HG03064 (cell line): ENCODE results near the gene CHEK1.

Experiments used
- ATAC-seq: cut with Tn5 transposase; IDR thresholded peaks from one replicate; pipeline ENCODE4 v1.9.1; 2021; ENCODE audit warnings: low read depth; ENCODE audit not compliant: unreplicated experiment

CHEK1 gene

DNA sequence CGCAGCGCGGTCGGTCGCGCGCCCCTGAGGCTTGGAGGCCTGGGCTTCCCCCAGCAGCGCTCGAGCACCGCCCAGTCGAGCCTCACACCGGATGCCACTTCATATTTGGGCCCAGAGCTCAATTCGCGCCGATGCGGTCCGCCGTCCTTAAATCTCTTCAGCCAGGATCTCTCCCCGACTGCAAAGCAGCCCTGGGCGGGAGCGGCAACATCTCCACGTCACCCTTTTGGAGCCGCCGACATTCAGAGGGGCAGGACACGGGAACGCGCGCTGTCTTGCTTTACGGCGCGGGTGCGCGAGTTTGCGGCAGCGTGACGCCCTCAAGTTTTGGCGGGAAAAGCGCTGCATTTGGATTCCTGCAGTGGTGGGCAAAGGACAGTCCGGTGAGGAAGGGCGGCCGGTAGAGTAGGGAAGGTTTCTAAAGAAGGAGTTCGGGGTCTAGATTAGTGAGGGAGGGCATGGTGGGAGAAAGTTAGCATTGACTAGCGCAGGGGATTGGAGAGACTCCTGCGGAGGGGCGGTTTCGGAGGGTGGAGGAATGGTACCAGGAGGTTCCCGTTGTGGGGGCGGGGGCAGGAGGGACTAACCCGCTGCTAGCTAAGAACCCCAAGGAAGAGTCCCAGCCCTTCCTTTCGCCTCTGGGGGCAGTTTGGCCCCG lies 796 bp downstream of the CHEK1 start:
- peak; percentile 83 for ATAC-seq

DNA sequence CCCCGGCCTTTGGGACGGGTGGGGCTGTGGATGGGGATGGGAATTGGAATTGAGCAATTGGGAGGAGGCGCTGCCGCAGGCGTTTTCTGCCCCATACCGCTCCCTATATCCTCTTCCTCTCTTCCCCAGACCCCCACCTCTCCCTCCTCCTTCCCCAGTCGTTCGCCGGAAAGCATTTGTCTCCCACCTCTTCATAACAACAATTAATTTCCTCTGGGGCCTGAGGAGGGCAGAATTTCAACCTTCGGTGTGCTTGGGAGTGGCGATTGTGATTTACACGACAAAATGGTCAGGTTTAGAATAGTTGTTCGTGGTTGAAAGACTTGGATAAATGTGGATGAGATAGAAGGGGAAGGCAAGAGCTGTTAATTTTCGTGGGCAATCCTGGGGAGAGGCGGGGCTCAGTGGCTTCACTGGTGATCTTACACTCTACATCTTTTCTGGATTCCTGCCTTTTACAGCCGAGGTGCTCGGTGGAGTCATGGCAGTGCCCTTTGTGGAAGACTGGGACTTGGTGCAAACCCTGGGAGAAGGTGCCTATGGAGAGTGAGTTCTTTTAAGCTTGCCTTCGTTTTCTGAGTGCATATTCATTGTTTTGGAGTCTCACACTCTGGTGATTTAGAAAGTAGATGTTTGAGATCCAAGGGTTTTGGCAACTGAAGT lies 1.5 kb downstream of the CHEK1 start:
- ATAC-seq: peak; percentile 41

DNA sequence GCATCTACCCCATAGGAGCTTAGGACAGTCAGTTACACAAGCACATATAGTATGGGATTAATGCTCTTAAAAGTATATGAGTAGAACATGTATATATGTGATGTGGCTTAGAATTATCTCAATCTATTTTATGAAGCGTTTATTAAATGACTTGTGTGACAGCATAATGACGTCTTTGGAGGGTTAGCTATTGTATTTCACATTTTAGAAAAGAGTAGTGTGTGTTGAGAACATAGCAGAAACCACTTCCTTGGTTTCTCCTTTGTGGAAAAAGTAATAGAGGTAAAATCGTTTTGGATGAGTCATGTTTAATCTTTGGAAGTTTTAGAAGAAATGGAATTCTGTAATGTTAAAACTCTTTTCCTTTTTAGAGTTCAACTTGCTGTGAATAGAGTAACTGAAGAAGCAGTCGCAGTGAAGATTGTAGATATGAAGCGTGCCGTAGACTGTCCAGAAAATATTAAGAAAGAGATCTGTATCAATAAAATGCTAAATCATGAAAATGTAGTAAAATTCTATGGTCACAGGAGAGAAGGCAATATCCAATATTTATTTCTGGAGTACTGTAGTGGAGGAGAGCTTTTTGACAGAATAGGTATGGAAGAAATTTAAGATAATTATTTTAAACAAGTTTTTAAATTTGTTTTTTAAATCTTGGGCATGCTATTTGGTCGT lies 2.4 kb downstream of the CHEK1 start:
- ATAC-seq: no peak

DNA sequence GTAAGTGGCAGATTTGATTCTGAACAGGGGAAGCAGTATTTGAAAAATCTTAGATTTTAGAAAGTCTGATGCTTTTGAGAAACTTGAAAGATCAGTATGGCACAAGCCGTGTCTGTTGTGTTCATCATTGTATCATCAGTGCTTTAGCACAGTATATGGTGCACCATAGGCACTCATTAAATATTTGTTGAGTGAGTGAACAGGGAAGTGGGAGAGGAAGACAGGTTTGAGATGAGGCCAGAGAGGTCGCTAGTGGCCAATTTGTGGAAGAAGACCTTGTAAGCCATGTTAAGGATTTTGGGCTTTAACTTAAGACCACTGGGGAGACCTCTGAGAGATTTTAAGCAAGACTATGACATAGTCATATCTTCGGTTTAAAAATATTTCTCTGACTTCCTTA lies 12.9 kb downstream of the CHEK1 start:
- ATAC-seq: no peak

DNA sequence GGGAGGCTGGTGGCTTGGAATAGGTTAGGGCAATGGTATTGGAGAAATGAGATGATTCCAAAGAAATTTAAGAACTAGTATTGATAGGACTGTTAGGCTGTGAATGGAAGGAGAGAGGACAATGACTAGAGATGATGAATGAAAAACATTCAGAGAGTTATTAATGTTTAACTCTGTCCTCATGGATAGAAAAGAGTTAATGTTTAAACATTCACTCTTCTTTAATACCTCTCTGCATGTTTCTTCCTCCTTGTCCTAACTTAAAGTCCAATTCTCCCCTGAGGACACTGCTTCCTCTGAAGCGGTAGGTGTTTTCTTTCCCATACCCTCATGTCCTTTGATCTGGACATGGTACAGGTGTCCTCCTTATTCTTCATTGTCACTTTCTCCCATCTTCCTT lies 13.4 kb downstream of the CHEK1 start:
- ATAC-seq: no peak

DNA sequence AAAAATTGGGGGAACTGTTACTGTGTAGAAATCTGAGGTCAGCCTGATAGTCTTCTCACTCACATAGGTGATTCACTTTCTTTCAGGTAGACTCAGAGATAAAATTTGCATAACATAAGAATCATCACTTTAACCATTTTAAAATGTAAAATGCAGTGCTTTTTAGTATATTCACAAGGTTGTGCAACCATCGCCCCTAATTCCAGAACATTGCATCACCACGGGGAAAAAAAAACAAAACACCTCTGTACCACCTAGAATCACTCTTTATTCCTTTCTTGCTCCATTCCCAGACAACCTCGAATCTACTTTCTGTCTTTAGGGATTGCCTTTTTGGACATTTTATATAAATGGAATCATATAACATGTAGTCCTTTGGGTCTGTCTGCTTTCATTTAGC lies 20.9 kb downstream of the CHEK1 start:
- no peak for ATAC-seq

- no peak for ATAC-seq
These were observed 24.7 kb downstream of the CHEK1 start for GRCh38 chr11:125649465-125650166.

DNA sequence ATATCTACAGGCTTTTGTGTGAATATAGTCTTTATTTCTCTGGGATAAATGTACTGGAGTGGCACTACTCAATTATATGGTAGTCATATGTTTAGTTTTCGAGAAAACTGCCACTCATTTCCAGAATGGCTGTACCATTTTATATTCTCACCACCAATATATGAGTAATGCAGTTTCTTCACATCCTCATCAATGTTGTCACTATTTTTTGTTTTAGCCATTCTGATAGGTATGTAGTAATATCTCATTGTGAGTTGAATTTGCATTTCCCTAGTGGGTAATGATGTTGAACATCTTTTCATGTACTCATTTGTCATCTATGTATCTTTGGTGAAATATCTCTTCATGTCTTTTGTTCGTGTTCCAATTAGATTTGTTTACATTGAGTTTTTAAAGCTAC lies 37.7 kb downstream of the CHEK1 start:
- no peak for ATAC-seq

GRCh38 chr11:125663910-125664309 lies 38.9 kb downstream of the CHEK1 start:
- no peak for ATAC-seq

- ATAC-seq: no peak
These were observed 42.2 kb downstream of the CHEK1 start for GRCh38 chr11:125667151-125667550.

- no peak for ATAC-seq
These were observed 45.2 kb downstream of the CHEK1 start for GRCh38 chr11:125670172-125670571.

DNA sequence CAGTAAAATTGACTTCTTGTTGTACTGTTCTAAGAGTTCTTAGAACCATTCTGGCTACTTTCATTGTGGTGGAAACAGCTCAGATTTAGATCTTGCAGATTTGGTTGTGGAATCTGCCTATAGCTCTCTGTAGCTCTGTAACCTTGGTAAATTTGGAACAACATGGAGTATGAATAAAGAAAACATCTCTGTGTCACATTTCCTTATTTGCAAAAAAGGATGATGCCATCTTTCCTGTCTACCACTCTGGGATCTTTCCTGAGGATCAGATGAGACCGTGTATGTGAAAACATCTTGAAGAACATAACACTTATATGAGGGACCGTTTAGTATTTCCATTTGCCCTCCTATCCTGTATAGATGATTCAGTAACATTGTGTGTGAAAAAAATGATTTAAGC lies 46.6 kb downstream of the CHEK1 start:
- ATAC-seq: no peak

GRCh38 chr11:125674210-125674609 lies 49.2 kb downstream of the CHEK1 start:
- no peak for ATAC-seq

DNA sequence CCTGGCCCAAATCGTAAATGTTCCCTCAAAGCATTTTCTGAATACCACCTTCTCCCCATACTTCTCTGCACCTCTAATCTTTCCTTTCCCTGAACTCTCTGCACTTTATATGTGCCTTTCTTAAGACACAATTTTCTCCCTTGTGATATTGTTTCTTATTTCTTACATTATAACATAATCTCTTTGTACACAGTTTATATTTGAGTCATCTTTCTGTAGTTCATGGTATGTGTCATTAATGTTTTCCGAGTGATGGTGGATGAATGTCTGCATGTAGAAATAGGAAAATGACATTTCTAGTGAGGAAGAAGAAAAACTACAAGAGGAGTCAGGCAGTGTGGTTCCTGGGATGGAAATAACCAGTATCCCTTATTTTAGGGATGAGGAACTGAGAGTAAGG lies 50.2 kb downstream of the CHEK1 start:
- ATAC-seq: no peak

GRCh38 chr11:125679397-125679796 lies 54.4 kb downstream of the CHEK1 start:
- no peak for ATAC-seq

DNA sequence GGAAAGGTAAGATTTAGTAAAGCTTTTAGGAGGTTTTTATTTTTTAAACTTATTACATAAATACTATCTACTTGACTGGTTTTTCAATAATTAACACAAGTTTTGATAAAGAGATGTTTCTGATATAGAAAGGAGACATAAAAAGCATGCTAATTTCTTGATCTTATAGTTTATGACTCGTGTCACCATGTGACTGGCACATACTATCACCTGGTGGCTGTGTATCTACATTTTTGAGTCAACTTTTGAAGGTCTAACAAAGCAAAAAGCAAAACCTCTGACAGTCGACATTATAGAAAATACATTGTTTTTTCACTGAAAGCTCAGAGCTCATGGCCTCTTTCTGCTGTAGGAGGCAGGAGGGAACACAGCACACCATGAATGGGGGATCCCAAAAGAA lies 54.9 kb downstream of the CHEK1 start:
- no peak for ATAC-seq

DNA sequence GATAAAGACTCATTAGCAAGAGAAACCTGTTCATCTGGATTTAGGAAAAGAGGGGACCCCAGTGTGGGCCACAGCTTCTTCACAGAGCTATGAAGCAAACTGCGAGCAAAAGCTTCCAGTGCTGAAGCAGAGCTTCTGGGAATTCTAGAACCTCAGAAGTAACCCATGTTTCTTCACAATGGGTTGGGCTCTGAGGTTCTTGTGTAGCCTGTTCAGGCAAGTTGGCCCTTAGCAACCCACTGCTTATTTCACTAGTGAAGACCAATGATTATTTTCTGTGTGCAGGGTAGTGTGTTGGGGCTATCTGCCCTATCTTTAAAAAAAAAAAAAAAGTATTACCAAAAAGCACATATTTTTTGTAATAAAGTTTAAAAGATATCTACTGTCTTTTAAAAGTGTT lies 55.8 kb downstream of the CHEK1 start, which contains the start of gene ACRV1:
TSS of gene ACRV1 (minus strand) at position 101 of the 400 bp plus-strand sequence. CDS start at position 34, 67 bp downstream.
- ATAC-seq: no peak

- no peak for ATAC-seq
These were observed 60.3 kb downstream of the CHEK1 start for GRCh38 chr11:125685228-125685627.

DNA sequence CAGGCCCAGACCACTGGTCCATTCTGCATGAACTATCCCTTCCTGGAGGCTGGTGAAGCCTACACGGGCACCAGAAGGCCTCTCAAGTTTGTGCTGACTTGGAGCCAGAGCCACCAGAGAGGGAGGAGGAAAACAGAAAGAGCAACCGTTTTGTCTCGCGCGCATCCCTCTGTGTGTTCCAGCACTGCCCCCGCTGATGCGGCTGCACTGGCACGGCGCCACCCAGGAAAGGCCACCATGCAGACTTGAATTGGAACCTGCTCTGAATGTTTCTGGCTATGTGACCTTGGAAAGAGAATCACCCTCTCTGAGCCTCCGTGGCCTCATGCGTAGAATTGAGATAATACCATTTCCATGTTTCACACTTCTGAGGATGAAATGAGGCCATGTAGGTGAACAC lies 63.1 kb downstream of the CHEK1 start:
- ATAC-seq: no peak

DNA sequence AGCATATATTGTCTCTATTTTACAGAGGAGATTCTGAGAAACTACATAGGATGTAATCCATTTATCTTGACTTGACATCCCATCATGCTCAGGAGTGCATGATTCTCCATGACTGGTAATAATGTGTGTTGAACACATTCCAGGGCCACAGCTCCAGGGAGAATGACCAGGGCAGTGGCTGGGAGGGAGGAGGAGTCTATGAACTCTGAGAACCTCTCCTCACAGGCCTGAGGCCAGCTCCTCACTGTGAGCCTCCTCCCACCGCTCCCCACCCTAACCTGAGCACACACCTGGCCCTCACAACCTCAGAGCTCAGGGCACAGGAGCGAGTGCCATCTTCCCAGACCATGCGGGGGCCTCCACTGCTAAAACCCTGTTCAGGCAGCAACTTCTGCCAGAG lies 63.7 kb downstream of the CHEK1 start:
- no peak for ATAC-seq

DNA sequence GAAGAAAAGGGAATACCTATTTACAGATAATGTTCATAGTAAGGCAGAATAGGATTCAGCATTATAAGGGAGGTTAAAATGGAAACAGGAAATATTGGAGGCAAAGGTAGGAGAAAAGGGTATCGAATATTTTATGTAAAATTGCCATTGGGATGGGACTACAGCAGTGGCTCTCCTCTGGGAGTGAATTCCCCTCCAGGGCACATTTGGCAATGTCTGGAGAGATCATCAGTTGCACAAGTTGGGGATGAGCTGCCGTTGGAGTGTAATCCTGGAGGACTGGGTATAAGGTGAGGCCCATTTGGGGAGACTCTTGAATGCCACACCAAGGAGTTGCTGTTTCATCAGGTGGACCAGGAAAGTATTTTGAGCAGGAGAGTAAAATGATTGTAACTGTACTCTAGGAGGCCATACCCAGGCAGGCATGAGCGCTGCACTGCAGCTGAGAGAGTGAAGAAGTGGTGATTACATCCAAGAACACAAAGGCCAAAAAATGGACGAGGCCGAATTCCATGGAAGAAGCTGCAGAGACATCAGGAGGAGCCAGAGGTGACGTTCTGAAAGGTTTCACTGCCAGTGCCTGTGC lies 64.4 kb downstream of the CHEK1 start:
- ATAC-seq: no peak
